ENCODE data around the gene WWC2. TPM values are rescaled to one million over a fixed set of nuclear protein-coding genes. Genes with fewer than 3 reads are reported as not detected.

The WWC2 gene
- total RNA-seq, 4 donors from 2014 or later: 4.5 to 10.7 (median 8.6) TPM

- intact Hi-C loops (cut with DNase I; ENCODE audit: low total_unique reads): no loop called here
- no peaks in the 10 kb centered on the region for H3K36me3 ChIP-seq
- H3K9me3 ChIP-seq: no peaks in the 10 kb centered on the region
- ATAC-seq: peak in 1 of 2 donors; percentile 90
- H3K27me3 ChIP-seq: no peaks in the 10 kb centered on the region
- peak overlapping the region in 1 of 4 donors; percentile 19 for H3K4me3 ChIP-seq
- peaks cover 14 to 20% of the 10 kb centered on the region in 2 donors for H3K4me1 ChIP-seq
- TF ChIP-seq CTCF (IDR thresholded peaks at IDR 0.05 in 4 of 5, conservative IDR thresholded peaks at IDR 0.05 in 1 of 5) (no peak), POLR2A (IDR thresholded peaks at IDR 0.05) (no peak)
- DNase-seq: peak; percentile 18 to 58
- H3K27ac ChIP-seq: no peak overlapping the region
- in situ Hi-C loops (cut with MboI; ENCODE audit: low sequenced_read_pairs in 4 of 4): no loop called here
These were observed 43.8 kb downstream of the WWC2 start for GRCh38 chr4:183142571-183143550.

DNA sequence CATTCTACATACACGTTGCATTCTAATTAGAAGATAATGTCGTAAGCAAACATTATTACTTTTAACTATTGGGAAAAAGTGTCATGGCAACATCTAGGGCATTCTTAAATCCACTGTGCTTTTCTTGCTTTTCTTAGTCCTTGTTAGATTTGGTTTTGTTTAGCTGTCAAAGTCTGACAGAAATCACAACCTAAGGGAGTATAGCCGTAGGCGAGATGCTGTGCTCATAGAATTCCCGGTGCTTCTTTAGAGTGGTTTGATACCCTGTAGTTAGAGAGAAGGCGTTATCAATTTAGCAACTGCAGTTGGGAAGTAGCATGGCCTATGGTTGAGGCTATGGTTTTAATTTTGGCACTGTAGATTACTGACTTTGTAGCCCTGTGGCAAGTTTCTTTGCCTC is 45.7 kb downstream of the WWC2 start:
- intact Hi-C loops (cut with DNase I; ENCODE audit: low total_unique reads) (no loop called here), in situ Hi-C loops (cut with MboI; ENCODE audit: low sequenced_read_pairs in 4 of 4) (no loop called here)
- DNase-seq: no peak
- Histone ChIP-seq H3K27me3 (no peaks in the 10 kb centered on the region), H3K4me3 (no peak overlapping the region), H3K27ac (no peak overlapping the region), H3K36me3 (no peaks in the 10 kb centered on the region), H3K4me1 (peaks cover 14 to 20% of the 10 kb centered on the region in 2 donors), H3K9me3 (no peaks in the 10 kb centered on the region)
- no peak for ATAC-seq
- no peak for TF ChIP-seq CTCF (IDR thresholded peaks at IDR 0.05 in 4 of 5, conservative IDR thresholded peaks at IDR 0.05 in 1 of 5)
- no peak for TF ChIP-seq POLR2A (IDR thresholded peaks at IDR 0.05)

GRCh38 chr4:183145773-183146172 is 46.7 kb downstream of the WWC2 start:
- Histone ChIP-seq H3K9me3 (no peaks in the 10 kb centered on the region), H3K36me3 (no peaks in the 10 kb centered on the region), H3K27me3 (no peaks in the 10 kb centered on the region), H3K27ac (no peak overlapping the region), H3K4me3 (no peak overlapping the region), H3K4me1 (peaks cover 14 to 20% of the 10 kb centered on the region in 2 donors)
- intact Hi-C loops (cut with DNase I; ENCODE audit: low total_unique reads) (no loop called here), in situ Hi-C loops (cut with MboI; ENCODE audit: low sequenced_read_pairs in 4 of 4) (no loop called here)
- no peak for TF ChIP-seq CTCF (IDR thresholded peaks at IDR 0.05 in 4 of 5, conservative IDR thresholded peaks at IDR 0.05 in 1 of 5)
- TF ChIP-seq POLR2A (IDR thresholded peaks at IDR 0.05): no peak
- DNase-seq: no peak
- no peak for ATAC-seq

DNA sequence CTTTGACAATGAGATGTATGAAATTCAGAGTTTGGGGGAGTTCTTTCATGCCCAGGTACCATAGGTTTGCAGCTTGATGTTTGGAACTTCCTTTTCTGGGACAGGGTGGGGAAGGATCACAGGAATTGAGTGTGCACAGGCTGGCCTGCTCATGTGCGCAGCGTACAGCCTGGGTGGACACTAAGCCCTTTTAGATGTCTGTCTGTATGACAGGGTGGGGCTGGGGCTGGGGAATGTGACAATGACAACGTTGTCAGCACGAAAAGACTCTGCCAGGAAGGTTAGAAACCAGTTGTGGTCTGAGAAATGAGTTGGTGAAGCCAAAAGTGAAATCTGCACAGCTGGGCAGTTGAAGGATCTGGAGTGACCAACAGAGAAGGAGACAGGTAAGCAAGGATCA is 47.4 kb downstream of the WWC2 start:
- Histone ChIP-seq H3K27me3 (no peaks in the 10 kb centered on the region), H3K36me3 (no peaks in the 10 kb centered on the region), H3K27ac (no peak overlapping the region), H3K9me3 (no peaks in the 10 kb centered on the region), H3K4me3 (no peak overlapping the region), H3K4me1 (peaks cover 14 to 20% of the 10 kb centered on the region in 2 donors)
- intact Hi-C loops (cut with DNase I; ENCODE audit: low total_unique reads): no loop called here
- in situ Hi-C loops (cut with MboI; ENCODE audit: low sequenced_read_pairs in 4 of 4): no loop called here
- DNase-seq (no peak), ATAC-seq (no peak)
- TF ChIP-seq CTCF (IDR thresholded peaks at IDR 0.05 in 4 of 5, conservative IDR thresholded peaks at IDR 0.05 in 1 of 5) (no peak), POLR2A (IDR thresholded peaks at IDR 0.05) (no peak)

Data from gastrocnemius medialis (tissue), 4 donors.